A673 (cell line): ENCODE data around the gene WDR11.

ENCODE experiments used
- EZH2 ChIP-seq: fragments of 200-600 bp; sonication (generic); IDR thresholded peaks from 2 replicates; pipeline ENCODE4 v1.6.1; 2017; ENCODE audit warnings: borderline replicate concordance, low read depth, mild to moderate bottlenecking, mixed read lengths, antibody characterized with exemption, low read length; ENCODE audit not compliant: poor library complexity, severe bottlenecking
- TF ChIP-seq, protein P1 (sequence below): fragments of 300-800, 200-600 bp; sonication (generic); conservative IDR thresholded peaks from 2 replicates; pipeline ENCODE4 v1.5.1; 2017; ENCODE audit warnings: low read depth, mild to moderate bottlenecking, antibody characterized with exemption, low read length, moderate library complexity, mixed read lengths

- TF ChIP-seq, protein P1, sequence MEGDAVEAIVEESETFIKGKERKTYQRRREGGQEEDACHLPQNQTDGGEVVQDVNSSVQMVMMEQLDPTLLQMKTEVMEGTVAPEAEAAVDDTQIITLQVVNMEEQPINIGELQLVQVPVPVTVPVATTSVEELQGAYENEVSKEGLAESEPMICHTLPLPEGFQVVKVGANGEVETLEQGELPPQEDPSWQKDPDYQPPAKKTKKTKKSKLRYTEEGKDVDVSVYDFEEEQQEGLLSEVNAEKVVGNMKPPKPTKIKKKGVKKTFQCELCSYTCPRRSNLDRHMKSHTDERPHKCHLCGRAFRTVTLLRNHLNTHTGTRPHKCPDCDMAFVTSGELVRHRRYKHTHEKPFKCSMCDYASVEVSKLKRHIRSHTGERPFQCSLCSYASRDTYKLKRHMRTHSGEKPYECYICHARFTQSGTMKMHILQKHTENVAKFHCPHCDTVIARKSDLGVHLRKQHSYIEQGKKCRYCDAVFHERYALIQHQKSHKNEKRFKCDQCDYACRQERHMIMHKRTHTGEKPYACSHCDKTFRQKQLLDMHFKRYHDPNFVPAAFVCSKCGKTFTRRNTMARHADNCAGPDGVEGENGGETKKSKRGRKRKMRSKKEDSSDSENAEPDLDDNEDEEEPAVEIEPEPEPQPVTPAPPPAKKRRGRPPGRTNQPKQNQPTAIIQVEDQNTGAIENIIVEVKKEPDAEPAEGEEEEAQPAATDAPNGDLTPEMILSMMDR: no peak
- no peak for TF ChIP-seq EZH2
These were observed 66.5 kb downstream of the WDR11 start for GRCh38 chr10:120917521-120918250.
